ENCODE results near the gene CCDC136.

DNA sequence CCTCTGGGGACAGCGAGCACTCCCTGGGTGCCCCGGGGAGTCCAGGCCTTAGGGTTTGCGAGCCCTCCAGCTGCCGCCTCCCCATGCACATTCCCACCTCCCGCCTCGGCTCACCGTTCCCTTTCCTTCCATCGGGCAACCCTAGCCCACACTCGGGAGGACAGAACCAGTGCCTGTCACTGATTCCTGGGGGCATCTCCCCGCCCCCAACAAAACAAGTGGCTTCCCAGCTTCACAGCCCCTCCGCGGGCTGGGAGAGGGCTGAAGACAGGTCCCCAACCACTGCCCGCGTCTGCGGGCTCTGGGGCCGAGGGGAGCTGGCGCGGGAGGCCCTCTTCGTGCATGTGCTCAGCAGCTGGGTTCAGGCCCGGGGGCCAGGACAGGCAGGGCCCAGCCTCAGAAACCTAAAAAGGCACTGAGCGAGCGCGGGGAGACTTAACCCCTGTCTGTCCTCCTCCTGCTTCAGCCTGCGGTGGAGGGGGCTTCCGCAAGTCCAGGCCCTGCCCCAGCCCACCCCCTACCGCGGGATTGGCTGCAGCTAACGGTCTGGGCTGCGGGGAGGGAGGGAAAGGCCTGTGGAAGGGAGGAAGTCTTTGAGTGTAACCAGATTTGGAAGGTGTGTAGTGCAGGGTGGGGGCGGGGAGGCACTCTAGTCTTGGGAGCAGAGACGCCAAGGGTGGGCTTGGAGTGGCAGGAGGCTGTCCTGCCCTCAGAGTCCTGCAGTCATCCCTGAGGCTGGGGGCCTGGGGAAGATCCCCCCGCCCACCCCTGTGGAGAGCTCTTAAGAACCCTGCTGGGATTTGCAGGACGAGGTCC lies 39.6 kb downstream of the CCDC136 start:
- TF ChIP-seq CTCF (optimal IDR thresholded peaks at IDR 0.05 in 1 of 3, IDR thresholded peaks at IDR 0.05 in 1 of 3, conservative IDR thresholded peaks at IDR 0.05 in 1 of 3; ENCODE audit: extremely low read depth in 1 of 3, insufficient read depth in 2 of 3, low read length in 3 of 3) (no peak), EZH2 (IDR thresholded peaks at IDR 0.05; ENCODE audit: low read length) (no peak)

Measured in keratinocyte (primary cell).